BLaER1 treated with 17β-estradiol and CSF1 and Interleukin-3, amounts not matched to agents 10 nM and 100 nM (cell line): ENCODE results near the gene CD9.
A peak's percentile ranks its signal among the peaks of the same experiment; 100 is the strongest.

ENCODE experiments used
- H3K27ac ChIP-seq, 11 experiments: shearing (Covaris generic); formaldehyde crosslinking; 2 replicates each; pipeline ENCODE4 v1.8.1; 2022
- H3K27me3 ChIP-seq, 11 experiments: shearing (Covaris generic); formaldehyde crosslinking; 2 replicates each; pipeline ENCODE4 v1.8.1; 2022
- H3K36me3 ChIP-seq, 11 experiments: shearing (Covaris generic); formaldehyde crosslinking; 2 replicates each; pipeline ENCODE4 v1.8.1; 2022
- H3K4me1 ChIP-seq, 10 experiments: shearing (Covaris generic); formaldehyde crosslinking; 2 replicates each; pipeline ENCODE4 v1.8.1; 2022
- H3K4me2 ChIP-seq, 11 experiments: shearing (Covaris generic); formaldehyde crosslinking; 2 replicates each; pipeline ENCODE4 v1.8.1; 2022
- H3K4me3 ChIP-seq, 10 experiments: shearing (Covaris generic); formaldehyde crosslinking; 2 replicates each; pipeline ENCODE4 v1.8.1; 2022
- H3K9ac ChIP-seq, 11 experiments: shearing (Covaris generic); formaldehyde crosslinking; 2 replicates each; pipeline ENCODE4 v1.8.1; 2022
- H3K9me3 ChIP-seq, 11 experiments: shearing (Covaris generic); formaldehyde crosslinking; replicated peaks in 1 of 11; 2 replicates each; pipeline ENCODE4 v1.8.1; 2022
- H4K20me1 ChIP-seq, 11 experiments: shearing (Covaris generic); formaldehyde crosslinking; 2 replicates each; pipeline ENCODE4 v1.8.1; 2022
- Cebpa-rat ChIP-seq, 11 experiments: shearing (Covaris generic); IDR thresholded peaks; 2 replicates each; pipeline ENCODE4 v1.8.1; 2022

Gene CD9

DNA sequence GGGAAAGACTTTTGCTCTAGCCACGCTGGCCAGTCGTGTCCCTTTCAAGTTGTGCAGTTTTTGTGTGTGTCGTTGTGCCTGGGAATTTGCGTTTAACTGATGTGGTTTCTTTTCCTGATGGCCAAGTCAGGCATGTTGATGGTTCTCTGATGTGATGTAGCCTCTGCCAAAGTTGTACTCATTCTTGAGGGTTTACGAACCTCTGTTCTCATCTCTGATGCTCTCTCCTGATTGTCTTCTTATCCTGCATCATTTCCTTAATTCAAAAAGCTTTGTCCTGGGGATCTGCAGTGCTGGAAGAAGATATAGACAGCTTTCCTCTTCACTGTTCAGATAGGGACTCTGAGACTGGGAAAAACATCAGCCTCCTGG is 25.4 kb downstream of the CD9 start:
- Histone ChIP-seq H3K27ac (peak overlapping the region; percentile 80 to 99 (median 95)), H3K9ac (peak overlapping the region; percentile 73 to 90 (median 84); a peak in 21 of 22 replicates), H3K9me3 (no peaks in the 10 kb centered on the region), H4K20me1 (peaks cover 0 to 100% (median 0%) of the 10 kb centered on the region in 11 experiments; a peak in 9 of 22 replicates), H3K4me1 (peaks cover 98 to 100% (median 100%) of the 10 kb centered on the region in 10 experiments), H3K4me3 (peak overlapping the region; percentile 2 to 59 (median 42); a peak in 14 of 20 replicates), H3K36me3 (peaks cover 48 to 86% (median 67%) of the 10 kb centered on the region in 11 experiments), H3K4me2 (peak overlapping the region; percentile 86 to 100 (median 99)), H3K27me3 (no peaks in the 10 kb centered on the region)
- no peak for TF ChIP-seq Cebpa-rat (IDR thresholded peaks at IDR 0.05)

DNA sequence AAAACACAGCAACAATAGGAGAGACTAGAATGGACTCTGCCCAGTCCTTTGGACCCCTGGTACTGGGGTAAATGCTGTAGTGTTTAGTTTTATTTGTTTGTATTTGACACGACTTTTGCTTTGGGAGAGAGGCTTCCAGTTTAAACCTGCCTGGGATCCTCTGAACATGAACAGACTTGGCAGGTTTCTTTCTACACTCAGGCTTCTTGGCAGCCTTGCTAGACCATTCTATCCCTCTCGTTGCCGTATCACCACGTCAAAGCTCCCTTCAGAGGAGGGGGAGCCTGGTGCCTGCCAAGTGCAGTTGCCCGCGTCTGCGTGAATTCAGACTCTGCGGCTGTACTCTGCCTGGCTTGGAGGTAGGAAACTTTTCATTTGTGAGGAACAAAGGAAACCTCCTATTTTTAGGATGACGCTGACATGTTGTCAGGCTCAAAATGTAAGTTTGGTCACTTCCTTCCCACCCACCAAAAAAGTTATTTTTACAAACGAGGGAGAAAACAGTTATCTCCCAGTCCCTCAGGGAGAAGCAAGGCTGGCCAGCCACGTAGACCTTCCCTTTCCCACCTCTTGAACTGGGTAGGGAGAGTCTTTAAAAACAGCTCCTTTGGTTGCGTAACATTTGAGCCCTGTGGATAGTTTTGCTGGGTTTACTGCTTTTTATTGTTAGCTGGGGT is 25.9 kb downstream of the CD9 start:
- H3K4me1 ChIP-seq: peaks cover 98 to 100% (median 100%) of the 10 kb centered on the region in 10 experiments
- H3K9ac ChIP-seq: peak overlapping the region; percentile 73 to 90 (median 84)

DNA sequence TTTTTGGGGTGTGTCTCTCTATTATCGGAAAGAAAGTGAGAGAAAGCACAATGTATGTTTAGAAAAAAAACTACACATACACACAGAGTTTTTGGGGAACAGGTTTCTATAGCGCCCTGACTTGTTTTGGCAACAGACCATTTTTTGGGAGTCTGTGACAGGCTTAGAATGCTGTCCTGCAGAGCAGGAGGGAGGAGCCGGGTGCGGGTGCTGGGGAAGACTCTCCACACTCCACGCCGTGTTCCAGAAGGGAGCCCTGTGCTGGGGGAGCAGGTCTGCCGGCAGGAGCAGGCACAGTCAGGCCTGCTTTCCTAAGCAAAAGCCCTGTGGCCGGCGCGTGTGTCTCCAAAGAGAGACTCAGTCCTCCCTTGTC is 26.5 kb downstream of the CD9 start:
- Histone ChIP-seq H3K9ac (peak overlapping the region; percentile 73 to 90 (median 84)), H3K36me3 (peaks cover 41 to 85% (median 63%) of the 10 kb centered on the region in 11 experiments), H4K20me1 (peaks cover 0 to 100% (median 7%) of the 10 kb centered on the region in 11 experiments; a peak in 9 of 22 replicates), H3K27ac (peak overlapping the region; percentile 80 to 99 (median 95)), H3K9me3 (no peaks in the 10 kb centered on the region), H3K4me2 (peak overlapping the region; percentile 86 to 100 (median 99)), H3K4me3 (peak overlapping the region; percentile 3 to 59 (median 42); a peak in 17 of 20 replicates), H3K27me3 (no peaks in the 10 kb centered on the region), H3K4me1 (peaks cover 98 to 100% (median 100%) of the 10 kb centered on the region in 10 experiments)
- no peak; a peak in 2 of 22 replicates for TF ChIP-seq Cebpa-rat (IDR thresholded peaks at IDR 0.05)

More for the DNA sequence above, 25.9 kb downstream of the CD9 start:
- H3K4me3 ChIP-seq: peak overlapping the region; percentile 3 to 59 (median 42); a peak in 17 of 20 replicates
- H3K4me2 ChIP-seq: peak overlapping the region; percentile 86 to 100 (median 99)
- H3K9me3 ChIP-seq: no peaks in the 10 kb centered on the region
- H3K36me3 ChIP-seq: peaks cover 44 to 85% (median 63%) of the 10 kb centered on the region in 11 experiments
- peak; percentile 32 to 97 (median 87); a peak in 17 of 22 replicates for TF ChIP-seq Cebpa-rat (IDR thresholded peaks at IDR 0.05)
- H3K27me3 ChIP-seq: no peaks in the 10 kb centered on the region
- peaks cover 0 to 100% (median 2%) of the 10 kb centered on the region in 11 experiments; a peak in 9 of 22 replicates for H4K20me1 ChIP-seq
- H3K27ac ChIP-seq: peak overlapping the region; percentile 80 to 99 (median 95)

DNA sequence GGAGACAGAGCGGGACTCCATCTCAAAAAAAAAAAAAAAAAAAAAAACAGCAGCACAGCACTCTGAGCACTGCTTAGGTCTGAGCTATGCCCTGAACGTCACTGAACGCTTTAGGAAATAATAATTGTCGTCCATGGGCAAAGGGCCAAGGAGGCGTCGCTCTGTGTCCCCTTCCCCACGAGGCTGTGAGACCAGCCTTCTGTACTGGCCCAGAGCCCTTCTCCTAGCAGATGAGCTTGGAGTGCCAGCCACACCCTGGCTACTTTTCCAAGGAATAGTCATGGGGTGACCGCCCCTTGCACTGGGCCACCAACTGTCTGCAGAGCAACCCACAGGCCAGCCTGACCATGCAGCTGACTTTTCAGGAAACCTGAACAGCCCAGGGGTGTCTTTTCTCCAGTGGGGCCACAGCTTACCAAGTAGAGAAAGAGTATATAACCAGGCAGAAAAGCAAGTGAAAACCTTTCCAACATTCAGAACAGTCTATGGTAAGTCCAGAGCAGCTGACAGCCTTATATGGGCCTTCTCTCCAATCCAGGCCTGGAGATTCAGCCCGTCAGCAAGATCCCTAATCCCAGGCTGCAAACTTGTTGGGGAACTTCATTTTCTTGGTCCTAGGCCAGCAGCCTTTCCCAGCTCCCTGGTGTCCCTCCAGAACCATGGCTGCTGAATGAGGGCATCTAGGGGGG is 28.5 kb downstream of the CD9 start:
- Histone ChIP-seq H3K9me3 (no peaks in the 10 kb centered on the region), H3K4me3 (peak overlapping the region in 9 of 10 experiments; percentile 3 to 34 (median 23); a peak in 11 of 20 replicates), H3K4me1 (peaks cover 98 to 100% (median 100%) of the 10 kb centered on the region in 10 experiments), H3K36me3 (peaks cover 55 to 89% (median 78%) of the 10 kb centered on the region in 11 experiments), H3K27ac (peak overlapping the region; percentile 80 to 99 (median 95)), H3K27me3 (no peaks in the 10 kb centered on the region), H3K9ac (peak overlapping the region; percentile 73 to 90 (median 84)), H4K20me1 (peaks cover 0 to 100% (median 12%) of the 10 kb centered on the region in 11 experiments; a peak in 9 of 22 replicates), H3K4me2 (peak overlapping the region; percentile 86 to 100 (median 99))
- TF ChIP-seq Cebpa-rat (IDR thresholded peaks at IDR 0.05): no peak

DNA sequence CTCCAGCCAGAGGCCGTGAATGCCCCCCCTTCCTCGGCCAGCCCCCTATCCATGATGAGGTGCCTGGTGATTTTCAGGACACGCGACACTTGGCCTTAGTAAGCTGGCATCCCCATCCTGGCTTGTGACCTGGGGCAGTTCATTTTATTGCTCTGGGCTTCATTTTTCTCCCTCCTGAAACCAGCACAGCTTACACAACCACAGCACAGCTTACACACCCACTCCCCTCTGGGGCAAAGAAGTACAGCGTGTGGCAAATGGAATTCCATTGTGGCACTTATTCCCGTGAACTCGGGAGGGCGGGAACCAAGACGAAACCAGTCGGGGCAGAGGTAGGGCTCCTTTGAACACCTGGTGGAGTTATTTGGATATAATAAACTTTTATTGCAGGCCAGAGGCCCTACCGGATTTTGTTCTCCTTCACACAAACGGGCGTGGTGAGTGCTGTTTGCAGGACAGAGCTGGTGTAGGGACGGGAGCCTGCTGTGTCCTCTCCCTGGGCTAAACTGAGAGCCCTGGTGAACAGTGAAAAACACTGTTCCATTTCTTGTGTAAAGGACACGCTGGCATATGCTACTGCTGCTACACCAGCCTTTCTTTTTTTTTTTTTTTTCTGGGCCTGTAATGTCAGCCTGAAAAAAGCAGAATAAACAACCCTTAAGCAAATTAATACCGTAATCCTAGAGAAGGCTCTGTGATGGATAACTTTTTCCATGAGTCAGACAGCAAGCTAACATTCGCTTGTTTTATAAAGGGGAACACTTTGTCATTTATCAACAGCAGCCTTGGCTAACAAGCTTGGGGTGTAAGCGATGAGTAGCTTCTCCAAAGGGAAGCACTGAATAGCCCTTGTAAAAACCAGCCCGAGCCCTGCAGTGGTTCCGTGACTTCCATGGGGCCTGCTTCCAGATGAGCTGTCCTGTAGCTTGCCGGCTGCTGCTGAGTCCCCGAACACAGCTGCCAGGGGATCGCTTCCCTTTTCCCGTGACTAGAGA is 29.3 kb downstream of the CD9 start:
- TF ChIP-seq Cebpa-rat (IDR thresholded peaks at IDR 0.05): no peak; a peak in 1 of 22 replicates
- Histone ChIP-seq H3K4me2 (peak overlapping the region; percentile 86 to 100 (median 99)), H3K9me3 (no peaks in the 10 kb centered on the region), H3K4me3 (peak overlapping the region; percentile 1 to 49 (median 18); a peak in 16 of 20 replicates), H3K36me3 (peaks cover 58 to 92% (median 80%) of the 10 kb centered on the region in 11 experiments), H3K27ac (peak overlapping the region; percentile 80 to 99 (median 95)), H3K4me1 (peaks cover 98 to 100% (median 100%) of the 10 kb centered on the region in 10 experiments), H3K27me3 (no peaks in the 10 kb centered on the region), H3K9ac (peak overlapping the region; percentile 73 to 90 (median 84)), H4K20me1 (peaks cover 0 to 100% (median 12%) of the 10 kb centered on the region in 11 experiments; a peak in 9 of 22 replicates)

DNA sequence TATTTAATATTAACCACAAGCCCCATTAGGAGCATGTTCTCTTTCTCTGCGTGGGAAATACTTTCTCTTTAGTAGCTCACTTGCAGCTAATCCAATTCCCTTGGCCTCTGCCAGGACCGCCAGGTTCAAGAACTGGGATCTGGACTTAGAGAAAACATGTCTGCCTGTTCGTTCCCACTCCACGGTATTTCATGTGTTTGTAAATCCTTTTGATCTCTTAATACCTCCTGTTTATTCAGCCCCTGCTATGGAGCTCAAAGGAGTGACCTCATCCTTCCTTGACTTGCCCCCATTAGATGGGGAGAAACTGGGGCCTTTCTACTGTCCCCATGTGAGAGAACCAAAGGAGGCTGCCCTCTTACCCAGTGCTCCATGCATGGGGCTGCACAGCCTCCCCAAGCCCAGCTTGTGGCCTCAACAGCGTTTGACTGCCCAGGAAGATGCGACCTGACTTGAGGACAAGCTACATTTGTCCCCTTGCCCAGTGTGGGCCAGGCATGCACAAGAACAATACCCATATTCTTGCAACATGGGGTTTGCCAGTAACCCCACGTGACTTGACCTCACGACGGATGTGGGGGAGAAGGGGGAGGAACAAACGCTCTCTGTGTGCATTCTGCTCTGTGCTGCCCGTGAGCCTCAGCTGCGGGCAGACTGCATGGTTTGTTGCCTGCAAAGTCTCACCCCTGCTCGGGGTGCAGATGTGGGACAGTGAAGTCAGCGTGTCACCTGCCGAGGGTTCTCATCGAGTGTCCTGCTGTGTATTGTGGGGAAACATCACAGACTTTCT is 30.3 kb downstream of the CD9 start:
- H3K9ac ChIP-seq: peak overlapping the region; percentile 73 to 90 (median 84)
- peak overlapping the region; percentile 86 to 100 (median 99) for H3K4me2 ChIP-seq
- peaks cover 62 to 95% (median 83%) of the 10 kb centered on the region in 11 experiments for H3K36me3 ChIP-seq
- peak overlapping the region; percentile 80 to 99 (median 95) for H3K27ac ChIP-seq
- H3K4me1 ChIP-seq: peaks cover 98 to 100% (median 100%) of the 10 kb centered on the region in 10 experiments
- TF ChIP-seq Cebpa-rat (IDR thresholded peaks at IDR 0.05): peak in 9 of 11 experiments; percentile 48 to 87 (median 72); a peak in 15 of 22 replicates
- peaks cover 0 to 100% (median 12%) of the 10 kb centered on the region in 11 experiments; a peak in 9 of 22 replicates for H4K20me1 ChIP-seq
- no peaks in the 10 kb centered on the region for H3K27me3 ChIP-seq
- no peaks in the 10 kb centered on the region for H3K9me3 ChIP-seq
- peak overlapping the region; percentile 1 to 49 (median 19); a peak in 10 of 20 replicates for H3K4me3 ChIP-seq
